KMS-11 (cell line): ENCODE results near the gene SDK1.

Experiments used
- H2AFZ ChIP-seq: fragments of 200-600 bp; sonication (generic); 2 replicates; pipeline ENCODE4 v1.6.1; 2016; ENCODE audit warnings: antibody characterized with exemption, mixed run types, low read depth
- H3K27ac ChIP-seq: fragments of 200-600 bp; sonication (generic); 2 replicates; pipeline ENCODE4 v1.6.1; 2016; ENCODE audit warnings: mild to moderate bottlenecking, mixed run types
- H3K27me3 ChIP-seq: fragments of 200-600 bp; sonication (generic); 2 replicates; pipeline ENCODE4 v1.6.1; 2017; ENCODE audit warnings: mild to moderate bottlenecking, low read depth, mixed run types, moderate library complexity; ENCODE audit not compliant: insufficient read depth
- H3K36me3 ChIP-seq: fragments of 200-600 bp; sonication (generic); 2 replicates; pipeline ENCODE4 v1.6.1; 2017; ENCODE audit warnings: mild to moderate bottlenecking, mixed run types; ENCODE audit not compliant: insufficient read depth
- H3K4me1 ChIP-seq: fragments of 200-600 bp; sonication (generic); 2 replicates; pipeline ENCODE4 v1.6.1; 2016; ENCODE audit warnings: mild to moderate bottlenecking, low read depth, mixed run types; ENCODE audit not compliant: poor library complexity, severe bottlenecking
- H3K4me2 ChIP-seq: fragments of 200-600 bp; sonication (generic); 2 replicates; pipeline ENCODE4 v1.7.0; 2016; ENCODE audit warnings: mild to moderate bottlenecking, mixed run types
- H3K4me3 ChIP-seq: fragments of 200-600 bp; sonication (generic); IDR thresholded peaks from 2 replicates; pipeline ENCODE4 v1.6.1; 2017; ENCODE audit warnings: low read depth, low read length, mixed read lengths; ENCODE audit not compliant: insufficient read depth
- H3K79me2 ChIP-seq: fragments of 200-600 bp; sonication (generic); 2 replicates; pipeline ENCODE4 v1.6.1; 2016; ENCODE audit warnings: low read depth, mixed run types; ENCODE audit not compliant: insufficient read depth
- H3K9ac ChIP-seq: fragments of 200-600 bp; sonication (generic); 2 replicates; pipeline ENCODE4 v1.6.1; 2016; ENCODE audit warnings: mild to moderate bottlenecking, mixed run types
- H4K20me1 ChIP-seq: fragments of 200-600 bp; sonication (generic); 2 replicates; pipeline ENCODE4 v1.6.1; 2016; ENCODE audit warnings: mild to moderate bottlenecking, mixed run types; ENCODE audit not compliant: insufficient read depth
- CTCF ChIP-seq: fragments of 200-600 bp; sonication (generic); conservative IDR thresholded peaks from 2 replicates; pipeline ENCODE4 v1.6.1; 2017; ENCODE audit warnings: low read depth, mild to moderate bottlenecking, antibody characterized with exemption, low read length, moderate library complexity, mixed read lengths

SDK1 gene

DNA sequence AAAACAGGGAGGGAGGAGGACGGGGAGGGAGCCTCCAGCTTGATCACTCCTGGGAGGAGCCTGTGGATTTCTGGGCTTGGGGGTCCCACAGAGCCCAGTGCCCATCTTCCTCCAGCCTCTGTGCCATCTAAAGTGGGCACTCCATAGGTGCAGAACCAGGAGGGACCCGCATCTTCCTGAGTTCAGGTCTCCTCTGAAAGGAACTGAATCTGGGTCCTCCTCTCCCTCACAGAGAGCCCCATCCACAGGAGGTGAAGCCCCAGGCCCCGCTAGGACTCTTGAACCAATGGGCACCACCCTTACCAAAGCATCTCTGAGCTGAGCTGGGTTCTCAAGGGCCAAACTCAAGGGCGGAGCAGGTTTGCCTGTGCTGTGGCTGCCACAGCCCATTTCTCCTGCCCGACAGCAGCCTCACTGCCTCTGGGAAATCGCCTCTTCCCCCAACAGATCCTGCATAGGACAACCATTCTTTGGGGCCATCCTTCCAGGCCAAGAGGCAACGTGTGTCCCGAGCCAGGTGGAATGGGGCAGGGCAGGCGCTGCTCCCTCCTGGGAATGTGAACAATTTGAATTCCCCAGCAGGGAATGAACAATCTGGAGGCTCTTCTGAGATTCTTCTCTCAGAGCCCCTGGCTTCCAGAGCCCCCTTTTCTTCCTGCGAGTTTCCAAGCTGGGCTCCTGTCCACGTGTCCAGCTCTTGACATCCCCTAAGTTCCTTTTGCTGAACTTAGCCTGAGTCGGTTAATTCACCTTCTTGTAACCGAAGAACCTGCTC lies 970.1 kb downstream of the SDK1 start:
- Histone ChIP-seq H3K9ac (no peak overlapping the region), H2AFZ (no peak overlapping the region), H4K20me1 (no peaks in the 10 kb centered on the region), H3K4me1 (no peaks in the 10 kb centered on the region), H3K4me2 (no peak overlapping the region), H3K27ac (no peak overlapping the region), H3K36me3 (no peaks in the 10 kb centered on the region), H3K79me2 (no peaks in the 10 kb centered on the region), H3K4me3 (no peak overlapping the region), H3K27me3 (0 out of 2 replicates have a peak, but pooled peaks cover 2% of the 10 kb centered on the region)
- TF ChIP-seq CTCF, result no peak

- Histone ChIP-seq H3K79me2 (no peaks in the 10 kb centered on the region), H3K9ac (no peak overlapping the region), H3K4me2 (no peak overlapping the region), H3K27ac (no peak overlapping the region), H4K20me1 (no peaks in the 10 kb centered on the region), H2AFZ (no peak overlapping the region), H3K4me1 (no peaks in the 10 kb centered on the region), H3K36me3 (no peaks in the 10 kb centered on the region), H3K4me3 (no peak overlapping the region), H3K27me3 (0 out of 2 replicates have a peak, but pooled peaks cover 2% of the 10 kb centered on the region)
- TF ChIP-seq CTCF, result no peak
Measured at GRCh38 chr7:4271716-4272015, 970.6 kb downstream of the SDK1 start.

DNA sequence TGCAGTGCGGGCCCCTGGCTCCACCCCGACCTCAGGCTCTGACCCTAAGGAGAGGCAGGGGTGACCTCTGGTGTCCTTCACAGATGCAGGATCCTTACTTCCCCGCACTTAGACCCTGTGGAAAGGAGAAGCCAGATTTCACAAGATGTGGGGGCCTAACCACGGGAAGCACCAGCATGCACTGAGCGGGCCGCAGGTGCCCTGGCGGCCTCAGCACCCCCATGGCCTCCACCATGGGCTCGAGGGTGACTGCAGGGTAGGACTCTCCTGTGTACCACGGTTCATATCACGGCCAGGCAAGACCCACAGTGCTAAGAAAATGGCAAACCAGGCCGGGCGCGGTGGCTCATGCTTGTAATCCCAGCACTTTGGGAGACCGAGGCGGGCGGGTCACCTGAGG lies 971.1 kb downstream of the SDK1 start:
- Histone ChIP-seq H3K27ac (no peak overlapping the region), H3K36me3 (no peaks in the 10 kb centered on the region), H3K27me3 (0 out of 2 replicates have a peak, but pooled peaks cover 2% of the 10 kb centered on the region), H3K4me3 (no peak overlapping the region), H2AFZ (no peak overlapping the region), H3K79me2 (no peaks in the 10 kb centered on the region), H3K9ac (no peak overlapping the region), H4K20me1 (no peaks in the 10 kb centered on the region), H3K4me1 (no peaks in the 10 kb centered on the region), H3K4me2 (no peak overlapping the region)
- no peak for TF ChIP-seq CTCF

DNA sequence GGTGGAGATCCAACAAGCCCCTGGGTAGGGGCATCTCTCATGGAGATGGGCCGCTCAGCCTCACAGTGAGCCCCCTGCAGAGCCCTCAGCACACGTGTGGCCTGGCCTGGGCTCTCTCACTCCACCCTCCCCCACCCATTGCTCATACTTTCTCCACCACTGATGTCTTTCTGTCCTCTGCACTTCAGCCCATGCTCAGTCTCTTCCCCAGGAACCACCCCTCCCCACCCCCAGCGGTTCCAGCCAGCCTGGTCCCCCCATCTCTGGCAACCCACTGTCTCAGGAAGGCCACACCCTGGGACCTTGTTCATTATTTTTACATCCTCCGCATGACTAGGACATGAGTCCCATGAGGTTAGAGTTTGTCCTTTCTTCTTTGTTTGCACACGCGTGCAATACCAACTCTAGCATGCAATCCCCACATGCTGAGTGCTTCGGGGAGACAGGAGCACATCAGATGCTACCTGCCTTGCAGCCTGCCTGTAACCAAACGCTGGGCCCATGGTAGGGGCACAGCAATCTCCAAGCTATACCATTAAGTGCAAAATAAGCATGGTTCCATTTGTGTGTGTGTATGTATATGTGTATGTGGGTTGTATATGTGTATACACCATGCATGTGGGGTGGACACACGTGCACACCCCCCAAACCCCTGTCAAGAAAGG lies 972.6 kb downstream of the SDK1 start:
- Histone ChIP-seq H3K4me3 (no peak overlapping the region), H3K4me1 (no peaks in the 10 kb centered on the region), H2AFZ (no peak overlapping the region), H3K27ac (no peak overlapping the region), H3K79me2 (no peaks in the 10 kb centered on the region), H3K36me3 (no peaks in the 10 kb centered on the region), H3K9ac (no peak overlapping the region), H3K4me2 (no peak overlapping the region), H3K27me3 (no peaks in the 10 kb centered on the region), H4K20me1 (no peaks in the 10 kb centered on the region)
- TF ChIP-seq CTCF, result no peak
